Measurements from ENCODE around the gene RFWD3.

GRCh38 chr16:74709441-74709877 lies 42.8 kb upstream of the RFWD3 start:
- peak; percentile 99 for TF ChIP-seq CTCF (IDR thresholded peaks at IDR 0.05)
- TF ChIP-seq EZH2phosphoT487 (IDR thresholded peaks at IDR 0.05) = no peak
